GM23338 (cell line): ENCODE data around the gene GNAT3. TPM values are rescaled to one million over a fixed set of nuclear protein-coding genes. Genes with fewer than 3 reads are reported as not detected.

Source experiments
- ATAC-seq: fragments of 200-7000 bp; cut with Tn5 transposase; 3 replicates; pipeline ENCODE4 v1.9.1; 2020
- DNase-seq: peaks from one replicate; pipeline ENCODE4 v3.0.0-alpha.2; 2015; ENCODE audit warnings: low spot score
- H2AFZ ChIP-seq: fragments of 200-600 bp; sonication (generic); 2 replicates; pipeline ENCODE4 v1.8.0; 2016; ENCODE audit warnings: antibody characterized with exemption, mild to moderate bottlenecking, moderate library complexity
- H3F3A ChIP-seq: fragments of 200-600 bp; sonication (generic); replicated peaks from 2 replicates; pipeline ENCODE4 v1.8.0; 2017; ENCODE audit warnings: antibody characterized with exemption, mixed run types, low read depth
- H3K27ac ChIP-seq: fragments of 200-600 bp; sonication (generic); 2 replicates; pipeline ENCODE4 v1.6.1; 2016; ENCODE audit warnings: low read depth
- H3K27me3 ChIP-seq: fragments of 200-600 bp; sonication (generic); 2 replicates; pipeline ENCODE4 v1.8.0; 2016; ENCODE audit warnings: mild to moderate bottlenecking, mixed run types, moderate library complexity; ENCODE audit not compliant: insufficient read depth
- H3K36me3 ChIP-seq: fragments of 200-600 bp; sonication (generic); 2 replicates; pipeline ENCODE4 v1.8.0; 2016; ENCODE audit warnings: mild to moderate bottlenecking; ENCODE audit not compliant: insufficient read depth
- H3K4me1 ChIP-seq: fragments of 200-600 bp; sonication (generic); 2 replicates; pipeline ENCODE4 v1.8.0; 2016; ENCODE audit warnings: mild to moderate bottlenecking, moderate library complexity; ENCODE audit not compliant: insufficient read depth
- H3K4me2 ChIP-seq: fragments of 200-600 bp; sonication (generic); 2 replicates; pipeline ENCODE4 v1.7.1; 2017; ENCODE audit warnings: mixed run types
- H3K4me3 ChIP-seq: fragments of 200-600 bp; sonication (generic); 2 replicates; pipeline ENCODE4 v1.6.1; 2016; ENCODE audit warnings: mixed run types
- H3K79me2 ChIP-seq: fragments of 200-600 bp; sonication (generic); replicated peaks from 2 replicates; pipeline ENCODE4 v1.8.0; 2017; ENCODE audit warnings: mild to moderate bottlenecking; ENCODE audit not compliant: insufficient read depth
- H3K9me2 ChIP-seq: fragments of 200-600 bp; sonication (generic); 2 replicates; pipeline ENCODE4 v1.8.0; 2017; ENCODE audit not compliant: insufficient read depth
- H4K20me1 ChIP-seq: fragments of 200-600 bp; sonication (generic); replicated peaks from 2 replicates; pipeline ENCODE4 v1.8.0; 2017; ENCODE audit warnings: mild to moderate bottlenecking; ENCODE audit not compliant: insufficient read depth
- H3K27ac Mint-ChIP-seq: 2 replicates; pipeline ENCODE4 v1.8.0; 2020; ENCODE audit warnings: inconsistent platforms, mild to moderate bottlenecking, moderate library complexity, mixed read lengths
- H3K27me3 Mint-ChIP-seq: 3 replicates; pipeline ENCODE4 v1.8.0; 2022; ENCODE audit warnings: low read depth, mild to moderate bottlenecking, moderate library complexity, mixed read lengths, inconsistent platforms; ENCODE audit not compliant: insufficient read depth, poor library complexity
- H3K36me3 Mint-ChIP-seq: 3 replicates; pipeline ENCODE4 v1.8.0; 2021; ENCODE audit warnings: low read depth, mild to moderate bottlenecking, inconsistent platforms, moderate library complexity, mixed read lengths
- H3K4me1 Mint-ChIP-seq: 3 replicates; pipeline ENCODE4 v1.8.0; 2020; ENCODE audit warnings: mild to moderate bottlenecking, inconsistent platforms, mixed read lengths
- H3K4me3 Mint-ChIP-seq: 3 replicates; pipeline ENCODE4 v1.8.0; 2021; ENCODE audit warnings: moderate library complexity, mild to moderate bottlenecking, inconsistent platforms, mixed read lengths
- H3K9me3 Mint-ChIP-seq: 3 replicates; pipeline ENCODE4 v1.8.0; 2020; ENCODE audit warnings: moderate library complexity, mild to moderate bottlenecking, inconsistent platforms, mixed read lengths
- CREB1 ChIP-seq: fragments of 250-450 bp; sonication (Bioruptor Pico); IDR thresholded peaks from 2 replicates; pipeline ENCODE4 v1.5.0; 2020; ENCODE audit warnings: low read depth, mild to moderate bottlenecking, moderate library complexity
- EZH2phosphoT487 ChIP-seq: fragments of 200-600 bp; sonication (generic); IDR thresholded peaks from one replicate; pipeline ENCODE4 v1.8.1; 2018; ENCODE audit warnings: antibody characterized with exemption; ENCODE audit not compliant: unreplicated experiment
- JUNB ChIP-seq: IDR thresholded peaks from one replicate; pipeline ENCODE4 v1.6.1; 2016; ENCODE audit warnings: antibody characterized with exemption; ENCODE audit not compliant: unreplicated experiment
- NANOG ChIP-seq: IDR thresholded peaks from 2 replicates; pipeline ENCODE4 v1.6.1; 2016; ENCODE audit warnings: antibody characterized with exemption, borderline replicate concordance
- STAT1 ChIP-seq: IDR thresholded peaks from one replicate; pipeline ENCODE4 v1.6.1; 2016; ENCODE audit warnings: antibody characterized with exemption; ENCODE audit not compliant: unreplicated experiment
- ZNF114 ChIP-seq: fragments of 250-450 bp; sonication (Bioruptor Pico); IDR thresholded peaks from 2 replicates; pipeline ENCODE4 v1.5.0; 2020; ENCODE audit warnings: mild to moderate bottlenecking, moderate library complexity
- polyA plus RNA-seq: library from polyadenylated mRNA; unstranded; fragments of >200 nt; fragmentation: Nextera tagmentation; extraction: Ambion mirVana; gene quantifications from 2 replicates; pipeline ENCODE4 v1.2.1, GENCODE V29; 2016
- total RNA-seq: library from RNA; depleted of rRNA; stranded (reverse); fragments of >200 nt; shearing (Covaris generic); gene quantifications from 2 replicates; pipeline ENCODE4 v1.2.3, GENCODE V29; 2014
- TF ChIP-seq, protein P1 (sequence below): fragments of 250-450 bp; sonication (Bioruptor Pico); IDR thresholded peaks from 2 replicates; pipeline ENCODE4 v1.5.0; 2020; ENCODE audit warnings: mild to moderate bottlenecking, moderate library complexity
- TF ChIP-seq, protein P2 (sequence below): IDR thresholded peaks from 2 replicates; pipeline ENCODE4 v1.6.1; 2016; ENCODE audit warnings: antibody characterized with exemption

Gene GNAT3
- total and polyA plus RNA-seq, 2 experiments from 2014 or later: not detected

DNA sequence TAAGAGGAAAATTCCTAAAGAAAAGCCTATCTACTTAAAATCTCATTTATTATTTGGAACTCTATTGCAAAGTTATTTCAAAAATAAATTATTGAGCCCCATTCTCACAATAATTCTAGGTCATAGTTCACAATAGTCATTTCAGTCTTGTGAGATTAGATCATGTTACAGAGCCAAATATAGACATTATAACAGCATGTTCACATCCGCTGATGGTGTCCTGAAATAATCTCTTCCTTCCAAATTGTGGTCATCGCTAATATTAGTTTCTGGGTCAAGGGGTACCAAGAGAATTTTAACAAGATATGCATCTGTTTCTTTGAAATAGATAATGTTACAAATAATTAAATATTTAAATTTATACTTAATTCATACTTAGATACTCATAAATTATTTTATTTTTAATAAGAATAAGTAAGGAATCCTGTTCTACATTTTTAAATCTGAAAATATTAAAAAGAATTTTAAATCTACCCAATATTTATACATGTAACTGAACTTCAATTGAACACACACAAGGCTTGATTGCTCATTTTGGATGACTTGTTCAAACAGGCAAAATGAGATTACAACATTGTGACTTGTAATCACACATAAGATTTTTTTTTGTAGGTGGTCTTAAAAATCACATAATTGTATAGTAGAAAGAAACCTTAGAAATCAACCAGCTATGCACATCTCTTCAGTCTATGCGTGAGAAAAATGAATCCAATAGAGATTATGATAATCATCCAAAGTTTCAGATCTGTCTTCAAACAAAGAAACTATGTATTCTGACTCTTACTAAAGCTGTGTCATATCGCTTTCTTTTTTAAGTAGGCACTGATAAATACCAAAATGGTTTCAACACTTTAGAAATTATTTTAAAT, 13.1 kb downstream of the GNAT3 start (continued):
- TF ChIP-seq, protein P1, sequence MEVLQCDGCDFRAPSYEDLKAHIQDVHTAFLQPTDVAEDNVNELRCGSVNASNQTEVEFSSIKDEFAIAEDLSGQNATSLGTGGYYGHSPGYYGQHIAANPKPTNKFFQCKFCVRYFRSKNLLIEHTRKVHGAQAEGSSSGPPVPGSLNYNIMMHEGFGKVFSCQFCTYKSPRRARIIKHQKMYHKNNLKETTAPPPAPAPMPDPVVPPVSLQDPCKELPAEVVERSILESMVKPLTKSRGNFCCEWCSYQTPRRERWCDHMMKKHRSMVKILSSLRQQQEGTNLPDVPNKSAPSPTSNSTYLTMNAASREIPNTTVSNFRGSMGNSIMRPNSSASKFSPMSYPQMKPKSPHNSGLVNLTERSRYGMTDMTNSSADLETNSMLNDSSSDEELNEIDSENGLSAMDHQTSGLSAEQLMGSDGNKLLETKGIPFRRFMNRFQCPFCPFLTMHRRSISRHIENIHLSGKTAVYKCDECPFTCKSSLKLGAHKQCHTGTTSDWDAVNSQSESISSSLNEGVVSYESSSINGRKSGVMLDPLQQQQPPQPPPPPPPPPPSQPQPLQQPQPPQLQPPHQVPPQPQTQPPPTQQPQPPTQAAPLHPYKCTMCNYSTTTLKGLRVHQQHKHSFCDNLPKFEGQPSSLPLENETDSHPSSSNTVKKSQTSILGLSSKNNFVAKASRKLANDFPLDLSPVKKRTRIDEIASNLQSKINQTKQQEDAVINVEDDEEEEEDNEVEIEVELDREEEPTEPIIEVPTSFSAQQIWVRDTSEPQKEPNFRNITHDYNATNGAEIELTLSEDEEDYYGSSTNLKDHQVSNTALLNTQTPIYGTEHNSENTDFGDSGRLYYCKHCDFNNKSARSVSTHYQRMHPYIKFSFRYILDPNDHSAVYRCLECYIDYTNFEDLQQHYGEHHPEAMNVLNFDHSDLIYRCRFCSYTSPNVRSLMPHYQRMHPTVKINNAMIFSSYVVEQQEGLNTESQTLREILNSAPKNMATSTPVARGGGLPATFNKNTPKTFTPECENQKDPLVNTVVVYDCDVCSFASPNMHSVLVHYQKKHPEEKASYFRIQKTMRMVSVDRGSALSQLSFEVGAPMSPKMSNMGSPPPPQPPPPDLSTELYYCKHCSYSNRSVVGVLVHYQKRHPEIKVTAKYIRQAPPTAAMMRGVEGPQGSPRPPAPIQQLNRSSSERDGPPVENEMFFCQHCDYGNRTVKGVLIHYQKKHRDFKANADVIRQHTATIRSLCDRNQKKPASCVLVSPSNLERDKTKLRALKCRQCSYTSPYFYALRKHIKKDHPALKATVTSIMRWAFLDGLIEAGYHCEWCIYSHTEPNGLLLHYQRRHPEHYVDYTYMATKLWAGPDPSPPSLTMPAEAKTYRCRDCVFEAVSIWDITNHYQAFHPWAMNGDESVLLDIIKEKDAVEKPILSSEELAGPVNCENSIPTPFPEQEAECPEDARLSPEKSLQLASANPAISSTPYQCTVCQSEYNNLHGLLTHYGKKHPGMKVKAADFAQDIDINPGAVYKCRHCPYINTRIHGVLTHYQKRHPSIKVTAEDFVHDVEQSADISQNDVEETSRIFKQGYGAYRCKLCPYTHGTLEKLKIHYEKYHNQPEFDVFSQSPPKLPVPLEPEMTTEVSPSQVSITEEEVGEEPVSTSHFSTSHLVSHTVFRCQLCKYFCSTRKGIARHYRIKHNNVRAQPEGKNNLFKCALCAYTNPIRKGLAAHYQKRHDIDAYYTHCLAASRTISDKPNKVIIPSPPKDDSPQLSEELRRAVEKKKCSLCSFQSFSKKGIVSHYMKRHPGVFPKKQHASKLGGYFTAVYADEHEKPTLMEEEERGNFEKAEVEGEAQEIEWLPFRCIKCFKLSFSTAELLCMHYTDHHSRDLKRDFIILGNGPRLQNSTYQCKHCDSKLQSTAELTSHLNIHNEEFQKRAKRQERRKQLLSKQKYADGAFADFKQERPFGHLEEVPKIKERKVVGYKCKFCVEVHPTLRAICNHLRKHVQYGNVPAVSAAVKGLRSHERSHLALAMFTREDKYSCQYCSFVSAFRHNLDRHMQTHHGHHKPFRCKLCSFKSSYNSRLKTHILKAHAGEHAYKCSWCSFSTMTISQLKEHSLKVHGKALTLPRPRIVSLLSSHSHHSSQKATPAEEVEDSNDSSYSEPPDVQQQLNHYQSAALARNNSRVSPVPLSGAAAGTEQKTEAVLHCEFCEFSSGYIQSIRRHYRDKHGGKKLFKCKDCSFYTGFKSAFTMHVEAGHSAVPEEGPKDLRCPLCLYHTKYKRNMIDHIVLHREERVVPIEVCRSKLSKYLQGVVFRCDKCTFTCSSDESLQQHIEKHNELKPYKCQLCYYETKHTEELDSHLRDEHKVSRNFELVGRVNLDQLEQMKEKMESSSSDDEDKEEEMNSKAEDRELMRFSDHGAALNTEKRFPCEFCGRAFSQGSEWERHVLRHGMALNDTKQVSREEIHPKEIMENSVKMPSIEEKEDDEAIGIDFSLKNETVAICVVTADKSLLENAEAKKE: no peak

DNA sequence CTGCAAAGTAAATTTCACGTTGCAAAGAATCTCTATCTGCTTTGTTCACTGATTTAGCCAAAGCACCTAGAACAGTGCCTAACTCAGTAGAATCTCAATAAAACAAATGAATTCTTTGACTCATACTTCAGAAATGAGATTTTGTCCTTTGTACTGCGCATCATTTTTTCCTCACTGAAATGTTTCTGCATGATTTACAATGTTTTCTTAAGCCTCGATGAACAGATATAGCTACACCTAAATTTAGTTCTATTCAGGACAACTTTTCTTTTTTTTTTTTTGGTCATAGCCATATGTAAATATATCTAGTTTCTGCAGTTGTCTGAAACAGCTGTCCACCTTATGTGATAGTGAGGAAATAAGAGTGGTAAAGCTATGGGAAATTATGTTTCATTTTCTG, 15.3 kb downstream of the GNAT3 start:
- H3K27me3 Mint-ChIP-seq: peaks cover 2% of the 10 kb centered on the region
- H3K36me3 Mint-ChIP-seq: no peaks in the 10 kb centered on the region
- no peak overlapping the region for H3K4me3 Mint-ChIP-seq
- no peaks in the 10 kb centered on the region for H4K20me1 ChIP-seq
- no peak overlapping the region for H3K4me3 ChIP-seq
- no peaks in the 10 kb centered on the region for H3K79me2 ChIP-seq
- H2AFZ ChIP-seq: no peak overlapping the region
- H3K27ac Mint-ChIP-seq: no peak overlapping the region
- H3K27ac ChIP-seq: no peak overlapping the region
- no peaks in the 10 kb centered on the region for H3K36me3 ChIP-seq
- ATAC-seq (no peak), DNase-seq (no peak)
- no peaks in the 10 kb centered on the region for H3K9me3 Mint-ChIP-seq
- no peak overlapping the region for H3K4me2 ChIP-seq
- H3K4me1 Mint-ChIP-seq: peaks cover 9% of the 10 kb centered on the region
- H3K27me3 ChIP-seq: no peaks in the 10 kb centered on the region
- no peaks in the 10 kb centered on the region for H3K9me2 ChIP-seq
- H3F3A ChIP-seq: no peaks in the 10 kb centered on the region
- H3K4me1 ChIP-seq: peaks cover under 1% of the 10 kb centered on the region
- TF ChIP-seq JUNB: no peak
- TF ChIP-seq, protein P2, sequence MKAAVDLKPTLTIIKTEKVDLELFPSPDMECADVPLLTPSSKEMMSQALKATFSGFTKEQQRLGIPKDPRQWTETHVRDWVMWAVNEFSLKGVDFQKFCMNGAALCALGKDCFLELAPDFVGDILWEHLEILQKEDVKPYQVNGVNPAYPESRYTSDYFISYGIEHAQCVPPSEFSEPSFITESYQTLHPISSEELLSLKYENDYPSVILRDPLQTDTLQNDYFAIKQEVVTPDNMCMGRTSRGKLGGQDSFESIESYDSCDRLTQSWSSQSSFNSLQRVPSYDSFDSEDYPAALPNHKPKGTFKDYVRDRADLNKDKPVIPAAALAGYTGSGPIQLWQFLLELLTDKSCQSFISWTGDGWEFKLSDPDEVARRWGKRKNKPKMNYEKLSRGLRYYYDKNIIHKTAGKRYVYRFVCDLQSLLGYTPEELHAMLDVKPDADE: no peak
- TF ChIP-seq NANOG: no peak
- no peak for TF ChIP-seq EZH2phosphoT487
- no peak for TF ChIP-seq STAT1
- no peak for TF ChIP-seq CREB1 (CRISPR knock-in tag)
- TF ChIP-seq ZNF114: no peak
- TF ChIP-seq, protein P1: no peak
